ENCODE measurements around the gene HSPA9. TPM values are rescaled to one million over a fixed set of nuclear protein-coding genes. Genes with fewer than 3 reads are reported as not detected.

The HSPA9 gene
- total and polyA plus RNA-seq, 2 of the 8 experiments (the other 6 are each of a cell fraction or from before 2014, with no cell fraction given), result 191 to 395 TPM

DNA sequence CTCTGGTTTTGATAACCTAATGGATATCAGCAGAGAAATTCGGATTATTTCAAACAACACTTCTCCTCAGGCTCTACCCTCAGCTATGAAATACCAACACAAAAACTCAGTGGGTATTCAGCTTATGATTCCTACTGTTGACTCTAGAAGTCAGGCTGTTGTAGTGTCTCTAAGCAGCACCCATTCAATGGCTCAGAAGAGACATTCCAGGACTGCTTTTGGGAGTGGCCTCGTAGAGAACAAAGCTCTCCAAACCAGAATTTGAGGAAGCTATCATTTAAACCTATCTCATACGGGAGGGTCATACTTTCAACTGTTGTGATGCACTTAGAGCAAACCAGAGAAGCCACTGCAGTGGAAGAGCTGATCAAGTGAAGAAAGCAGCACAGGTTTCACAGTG is 66.2 kb downstream of the HSPA9 start:
- Histone ChIP-seq H2BK12ac (ENCODE audit: low read depth, low read length) (no peak overlapping the region), H4K20me1 (replicated peaks in 1 of 2; ENCODE audit: control insufficient read depth in 1 of 2, insufficient read depth in 2 of 2, low read length in 2 of 2) (peaks cover 3 to 13% of the 10 kb centered on the region in 2 experiments), H3K56ac (replicated peaks; ENCODE audit: insufficient read length, low read depth, low read length) (no peak overlapping the region), H4K91ac (replicated peaks; ENCODE audit: insufficient read length, low read length) (no peak overlapping the region), H3K79me2 (ENCODE audit: control insufficient read depth in 1 of 2, insufficient read depth in 2 of 2, low read length in 2 of 2) (no peaks in the 10 kb centered on the region), H3K23ac (ENCODE audit: insufficient read length) (no peak overlapping the region), H3K79me1 (ENCODE audit: low read depth, low read length) (no peaks in the 10 kb centered on the region), H3K4me1 (replicated peaks in 1 of 4; ENCODE audit: control insufficient read depth in 3 of 4, insufficient read depth in 4 of 4, low read length in 3 of 4) (no peaks in the 10 kb centered on the region), H2BK5ac (ENCODE audit: low read depth, low read length) (no peak overlapping the region), H2BK15ac (ENCODE audit: low read length) (no peak overlapping the region), H3K14ac (ENCODE audit: insufficient read length) (no peak overlapping the region), H2BK20ac (ENCODE audit: low read length) (no peak overlapping the region), H2BK120ac (replicated peaks; ENCODE audit: low read depth, low read length) (no peak overlapping the region), H3K9ac (replicated peaks in 1 of 4; ENCODE audit: extremely low read depth in 1 of 4, low read depth in 3 of 4, low read length in 3 of 4) (no peak overlapping the region), H3K36me3 (ENCODE audit: control insufficient read depth in 2 of 4, insufficient read depth in 4 of 4, low read length in 3 of 4) (peaks cover 23 to 66% (median 50%) of the 10 kb centered on the region in 4 experiments), H3K27me3 (replicated peaks in 1 of 4; ENCODE audit: control insufficient read depth in 3 of 4, extremely low read depth in 1 of 4, insufficient read depth in 3 of 4, low read length in 3 of 4) (no peaks in the 10 kb centered on the region), H3K4me3 (ENCODE audit: extremely low read depth in 1 of 4, insufficient read depth in 2 of 4, low read depth in 3 of 4, low read length in 4 of 4) (no peak overlapping the region), H2AK5ac (ENCODE audit: low read depth, low read length) (no peak overlapping the region), H3K23me2 (ENCODE audit: low read depth, low read length) (no peaks in the 10 kb centered on the region), H3K18ac (ENCODE audit: extremely low read depth, low read length) (no peak overlapping the region), H4K8ac (ENCODE audit: extremely low read depth, insufficient read depth, low read length) (no peak overlapping the region), H3K4me2 (ENCODE audit: insufficient read depth in 1 of 2, low read depth in 2 of 2, low read length in 2 of 2) (no peak overlapping the region), H3K27ac (ENCODE audit: low read depth, low read length) (no peak overlapping the region), H3K9me3 (ENCODE audit: insufficient read depth in 2 of 2, low read depth in 1 of 2, low read length in 1 of 2) (no peaks in the 10 kb centered on the region), H3K4ac (replicated peaks; ENCODE audit: insufficient read length, low read depth, low read length) (no peak overlapping the region), H4K5ac (ENCODE audit: insufficient read length, low read depth, low read length) (no peak overlapping the region), H2AFZ (ENCODE audit: low read length) (no peak overlapping the region)
- 89% methylated on average over 3 of the region's 3 CpGs; no CpG with 5 or more reads in 1 of the 2 experiments for WGBS, 2 experiments (ENCODE audit: extremely low coverage in 1 of 2, insufficient coverage in 1 of 2, insufficient read length in 1 of 2, insufficient replicate concordance in 2 of 2, low coverage in 1 of 2, low lambda C conversion rate in 2 of 2, missing lambda C conversion rate in 1 of 2)
- no peak for TF ChIP-seq ATF2 (IDR thresholded peaks at IDR 0.05; ENCODE audit: low read length)
- TF ChIP-seq SIRT6 (IDR thresholded peaks at IDR 0.05; ENCODE audit: low read length), result no peak
- TF ChIP-seq KDM4A (IDR thresholded peaks at IDR 0.05; ENCODE audit: low read depth, low read length, severe bottlenecking), result no peak
- TF ChIP-seq TBP (IDR thresholded peaks at IDR 0.05; ENCODE audit: low read depth, low read length), result no peak
- no peak for TF ChIP-seq KDM1A (IDR thresholded peaks at IDR 0.05; ENCODE audit: borderline replicate concordance, low read length)
- POLR2A ChIA-PET (ENCODE audit: partially characterized antibody), result interaction anchor here (0.8 to 3.1 kb wide), 7 partner anchors 16 to 59 kb away, joined by 3 to 16 read pairs (median 4); partner anchors contain the start of gene EGR1
- FAIRE-seq (no peak), DNase-seq (ENCODE audit: low read depth in 1 of 2, low spot score in 2 of 2) (no peak)
- CTCF ChIA-PET (ENCODE audit: partially characterized antibody), result interaction anchor here (0.8 to 2.2 kb wide), 7 partner anchors 9 to 60 kb away, joined by 3 to 7 read pairs (median 4); partner anchors contain the start of gene ETF1
